ENCODE data around the gene GPATCH2L. TPM values are rescaled to one million over a fixed set of nuclear protein-coding genes. Genes with fewer than 3 reads are reported as not detected.
A peak's percentile ranks its signal among the peaks of the same experiment; 100 is the strongest.

GPATCH2L gene
- total and polyA plus RNA-seq, 2 experiments from 2014 or later, result 19.6 to 94.4 TPM

- TF ChIP-seq ZNF462 (CRISPR knock-in tag; IDR thresholded peaks at IDR 0.05), result peak; percentile 27; the same call in 1 of the 2 replicates
These were observed 36.7 kb upstream of the GPATCH2L start (continued) for GRCh38 chr14:76115010-76115422.

GRCh38 chr14:76117789-76118484 is 33.8 kb upstream of the GPATCH2L start:
- Histone ChIP-seq H3K4me1 (ENCODE audit: insufficient read depth) (peaks cover 33% of the 10 kb centered on the region), H3K4me2 (no peak overlapping the region), H3K79me2 (replicated peaks; ENCODE audit: insufficient read depth) (no peaks in the 10 kb centered on the region), H3K36me3 (ENCODE audit: insufficient read depth) (no peaks in the 10 kb centered on the region), H3K27ac (ENCODE audit: low read depth) (no peak overlapping the region), H3K27me3 (ENCODE audit: insufficient read depth) (no peaks in the 10 kb centered on the region), H2AFZ (peak overlapping the region; percentile 76; the same call in 1 of the 2 replicates), H3F3A (replicated peaks; ENCODE audit: low read depth) (peaks cover 18% of the 10 kb centered on the region; the same call in 1 of the 2 replicates), H4K20me1 (replicated peaks; ENCODE audit: insufficient read depth) (no peaks in the 10 kb centered on the region), H3K9me2 (ENCODE audit: insufficient read depth) (peaks cover 9% of the 10 kb centered on the region; the same call in 1 of the 2 replicates), H3K4me3 (no peak overlapping the region)
- Mint-ChIP-seq H3K27me3 (ENCODE audit: insufficient read depth, low read depth, poor library complexity) (peaks cover 16% of the 10 kb centered on the region), H3K4me1 (peaks cover 45% of the 10 kb centered on the region), H3K36me3 (ENCODE audit: low read depth) (peaks cover under 1% of the 10 kb centered on the region; the same call in 1 of the 3 replicates), H3K4me3 (no peak overlapping the region), H3K27ac (no peak overlapping the region), H3K9me3 (peaks cover under 1% of the 10 kb centered on the region; the same call in 1 of the 3 replicates)
- no peak for DNase-seq (ENCODE audit: low spot score)
- no peak for ATAC-seq
- TF ChIP-seq ETS1 (IDR thresholded peaks at IDR 0.05) (no peak), STAT1 (IDR thresholded peaks at IDR 0.05; ENCODE audit: unreplicated experiment) (no peak), EZH2phosphoT487 (IDR thresholded peaks at IDR 0.05; ENCODE audit: unreplicated experiment) (no peak), CTCF (conservative IDR thresholded peaks at IDR 0.05; ENCODE audit: low read depth in 2 of 2) (no peak), JUNB (IDR thresholded peaks at IDR 0.05; ENCODE audit: unreplicated experiment) (no peak), EZH2 (IDR thresholded peaks at IDR 0.05; ENCODE audit: low read depth, unreplicated experiment) (no peak), ZNF114 (CRISPR knock-in tag; IDR thresholded peaks at IDR 0.05) (no peak)

Data from GM23338 (cell line).